HG03039 (cell line): ENCODE measurements around the gene TBC1D22B.
"Not testable (repeated sequence)": the region's sequence is repeated elsewhere in the genome, so short reads cannot be mapped to it uniquely, and the experiment has no call there.

Experiments
- ATAC-seq: cut with Tn5 transposase; IDR thresholded peaks from one replicate; pipeline ENCODE4 v1.9.1; 2021; ENCODE audit warnings: mild to moderate bottlenecking, moderate library complexity; ENCODE audit not compliant: unreplicated experiment

Gene TBC1D22B

DNA sequence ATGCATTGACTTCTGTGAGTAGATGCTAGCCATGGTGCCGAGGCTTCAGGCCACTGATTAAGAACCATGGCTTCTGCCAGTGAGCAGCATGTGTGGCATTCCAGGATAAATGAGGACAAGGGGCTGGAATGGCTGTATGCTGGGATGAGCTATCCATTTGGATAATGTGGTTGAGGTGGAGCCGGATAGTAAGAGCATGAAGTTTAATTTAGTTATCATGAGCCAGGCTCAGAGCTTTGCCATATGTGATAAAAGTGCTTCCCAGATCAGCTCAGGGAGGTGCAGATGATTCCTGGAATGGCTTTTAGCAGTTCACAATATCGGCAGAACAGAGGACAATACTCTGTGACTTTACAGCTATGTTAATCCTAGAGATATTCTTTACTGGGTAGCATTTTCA, 61.6 kb downstream of the TBC1D22B start:
- no peak for ATAC-seq

- ATAC-seq: no peak
These were observed 62.4 kb downstream of the TBC1D22B start for GRCh38 chr6:37319856-37320480.

DNA sequence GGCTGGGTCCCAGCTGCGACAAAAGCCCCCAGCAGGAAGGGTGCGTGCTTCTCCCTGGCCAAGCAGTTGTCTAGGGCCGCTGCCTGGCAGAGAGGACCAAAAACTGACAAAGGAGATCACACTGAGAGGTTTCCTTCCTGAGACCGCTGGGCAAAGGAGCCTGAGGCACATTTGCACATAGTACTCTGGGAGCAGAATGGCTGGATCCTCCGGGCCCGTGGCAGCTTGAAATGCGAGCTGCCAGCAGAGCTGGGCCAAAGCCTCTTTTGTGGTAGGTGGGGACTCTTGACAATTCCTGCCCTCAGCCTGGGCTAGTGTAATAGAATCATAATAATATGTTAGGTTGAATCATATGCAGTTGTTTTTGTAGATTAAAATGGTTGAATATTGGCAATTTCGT, 63.1 kb downstream of the TBC1D22B start:
- ATAC-seq: no peak

DNA sequence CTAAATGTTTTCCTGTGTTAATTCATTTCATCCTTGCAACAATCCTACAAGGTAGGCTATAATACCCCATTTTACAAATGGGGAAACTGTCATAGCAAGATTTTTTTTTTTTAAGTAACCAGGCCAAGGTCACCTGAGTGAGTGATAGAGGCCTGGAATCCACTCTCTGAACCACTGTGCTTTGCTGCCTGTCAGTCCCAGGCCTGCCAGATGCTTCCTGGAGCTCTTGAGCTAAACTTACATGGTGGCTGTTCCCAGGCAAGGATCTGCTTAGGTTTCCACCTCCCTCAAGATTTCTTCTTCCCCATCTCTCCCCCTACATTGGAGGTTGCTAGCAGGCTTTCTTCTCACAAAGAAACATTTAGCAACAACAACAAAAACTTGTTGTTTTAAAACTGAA, 63.5 kb downstream of the TBC1D22B start:
- no peak for ATAC-seq

DNA sequence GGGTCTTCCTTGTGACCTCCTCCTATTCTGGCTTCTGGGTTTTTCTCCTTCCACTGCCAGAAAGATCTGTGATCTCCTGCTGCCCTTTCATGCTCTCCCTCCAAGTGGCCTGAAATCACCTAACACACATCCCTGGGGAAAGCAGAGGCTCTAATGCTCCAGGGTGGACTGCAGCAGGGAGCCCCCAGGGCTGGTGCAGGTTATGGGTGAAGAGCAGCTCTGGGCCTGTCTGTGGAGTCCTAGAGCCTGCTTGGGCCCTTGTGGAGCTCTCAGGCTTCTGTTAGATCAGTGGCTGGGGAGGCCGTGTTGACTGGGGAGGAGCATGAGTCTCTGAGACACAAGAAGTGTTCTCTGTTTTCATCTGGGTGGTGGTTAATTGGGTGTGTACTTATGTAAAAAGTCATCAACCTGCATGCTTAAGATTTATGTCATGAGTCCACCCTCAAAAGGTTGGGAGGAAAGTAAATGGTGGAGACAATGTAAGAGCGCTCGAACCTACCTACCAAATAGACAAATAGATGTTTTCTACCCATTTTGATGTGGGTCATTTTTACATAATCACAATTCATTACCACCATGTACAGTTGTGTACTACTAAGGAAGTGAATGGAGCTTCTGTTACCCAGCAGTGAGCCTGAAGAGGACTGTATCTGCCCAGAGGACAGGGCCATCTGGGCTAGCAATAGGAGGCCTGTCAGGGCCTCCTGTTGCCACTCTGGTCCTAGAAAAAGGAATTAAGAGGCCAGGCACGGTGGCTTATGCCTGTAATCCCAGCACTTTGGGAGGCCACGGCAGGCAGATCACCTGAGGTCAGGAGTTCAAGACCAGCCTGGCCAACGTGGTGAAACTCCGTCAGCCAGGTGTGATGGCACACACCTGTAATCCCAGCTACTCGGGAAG, 64.2 kb downstream of the TBC1D22B start:
- no peak for ATAC-seq

DNA sequence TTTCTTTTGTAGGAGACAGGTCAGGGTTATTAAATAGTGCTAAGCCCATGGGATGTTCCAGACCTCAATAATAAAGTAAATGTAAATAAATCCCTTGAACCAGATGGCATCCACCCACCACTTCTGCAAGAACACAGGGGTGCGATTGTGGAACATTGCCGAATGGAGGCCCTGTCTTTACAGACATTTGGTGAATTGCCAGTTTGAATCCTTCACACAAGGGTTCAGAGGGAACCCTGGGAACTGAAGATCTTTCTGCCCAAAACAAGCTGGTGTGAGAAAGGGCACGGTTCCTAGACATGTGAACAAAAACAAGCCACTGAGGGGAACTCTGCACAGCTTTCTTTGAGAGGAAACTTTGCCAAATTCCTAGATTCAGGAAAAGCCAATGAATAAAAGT, 66.0 kb downstream of the TBC1D22B start:
- ATAC-seq: no peak

- ATAC-seq: no peak
These were observed 66.8 kb downstream of the TBC1D22B start for GRCh38 chr6:37324131-37325033.

DNA sequence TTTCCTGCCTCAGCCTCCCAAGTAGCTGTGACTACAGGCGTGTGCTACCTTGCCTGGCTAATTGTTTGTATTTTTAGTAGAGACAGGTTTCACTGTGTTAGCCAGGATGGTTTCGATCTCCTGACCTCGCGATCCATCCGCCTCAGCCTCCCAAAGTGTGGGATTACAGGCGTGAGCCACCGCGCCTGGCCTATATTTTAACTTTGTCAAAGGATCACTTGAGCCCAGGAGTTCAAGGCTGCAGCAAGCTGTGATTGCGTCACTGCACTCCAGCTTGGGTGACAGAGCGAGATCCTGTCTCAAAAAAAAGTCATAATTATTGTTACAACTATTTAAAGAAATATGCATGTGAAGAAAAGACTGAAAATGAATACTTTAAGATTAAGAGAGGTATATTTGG, 72.8 kb downstream of the TBC1D22B start:
- not testable (repeated sequence) for ATAC-seq

DNA sequence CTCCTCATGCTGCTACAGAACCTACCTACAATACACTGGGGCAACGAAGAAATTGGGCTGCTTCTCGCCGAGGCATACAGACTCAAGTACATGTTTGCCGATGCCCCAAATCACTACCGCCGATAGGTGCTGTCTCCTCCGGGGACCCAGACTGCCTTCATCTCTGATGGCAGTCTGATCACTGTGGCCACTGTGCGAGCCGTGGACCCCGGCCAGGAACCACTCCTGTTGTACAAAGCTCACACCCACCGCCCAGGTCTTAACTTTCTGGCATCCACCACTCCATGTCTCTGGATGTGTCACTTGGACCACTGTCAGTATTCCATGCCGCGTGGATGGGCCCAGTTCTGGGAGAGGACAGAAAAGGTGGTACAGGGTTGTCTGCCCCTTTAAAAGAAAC, 73.5 kb downstream of the TBC1D22B start:
- ATAC-seq: no peak

- no peak for ATAC-seq
These were observed 75.3 kb downstream of the TBC1D22B start for GRCh38 chr6:37332894-37333293.

DNA sequence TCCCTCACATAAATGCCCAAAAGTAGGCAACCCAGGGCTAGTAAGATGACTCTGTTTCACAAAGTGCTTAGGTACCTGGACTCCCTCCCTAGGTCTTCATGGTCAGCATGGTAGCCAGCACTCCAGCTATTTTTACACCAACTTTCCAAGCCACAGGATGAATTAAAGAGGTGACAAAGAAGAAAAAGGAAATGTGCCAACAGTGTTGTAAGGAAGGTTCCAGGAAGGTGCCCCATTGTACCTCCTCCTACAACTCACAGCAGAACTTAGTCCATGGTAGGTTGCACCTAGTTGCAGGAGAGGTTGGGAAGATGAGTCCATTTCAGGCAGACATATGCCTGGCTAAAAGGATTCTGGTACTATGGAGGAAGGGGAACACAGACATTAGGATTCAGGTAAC, 76.5 kb downstream of the TBC1D22B start:
- no peak for ATAC-seq

DNA sequence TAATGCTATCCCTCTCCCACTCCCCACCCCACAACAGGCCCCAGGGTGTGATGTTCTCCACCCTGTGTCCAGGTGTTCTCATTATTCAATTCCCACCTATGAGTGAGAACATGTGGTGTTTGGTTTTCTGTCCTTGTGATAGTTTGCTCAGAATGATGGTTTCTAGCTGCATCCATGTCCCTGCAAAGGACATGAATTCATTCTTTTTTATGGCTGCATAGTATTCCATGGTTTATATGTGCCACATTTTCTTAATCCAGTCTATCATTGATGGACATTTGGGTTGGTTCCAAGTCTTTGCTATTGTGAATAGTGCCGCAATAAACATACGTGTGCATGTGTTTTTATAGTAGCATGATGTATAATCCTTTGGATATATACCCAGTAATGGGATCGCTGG, 80.7 kb downstream of the TBC1D22B start:
- ATAC-seq: not testable (repeated sequence)

GRCh38 chr6:37338745-37339255, 81.2 kb downstream of the TBC1D22B start:
- no peak for ATAC-seq

DNA sequence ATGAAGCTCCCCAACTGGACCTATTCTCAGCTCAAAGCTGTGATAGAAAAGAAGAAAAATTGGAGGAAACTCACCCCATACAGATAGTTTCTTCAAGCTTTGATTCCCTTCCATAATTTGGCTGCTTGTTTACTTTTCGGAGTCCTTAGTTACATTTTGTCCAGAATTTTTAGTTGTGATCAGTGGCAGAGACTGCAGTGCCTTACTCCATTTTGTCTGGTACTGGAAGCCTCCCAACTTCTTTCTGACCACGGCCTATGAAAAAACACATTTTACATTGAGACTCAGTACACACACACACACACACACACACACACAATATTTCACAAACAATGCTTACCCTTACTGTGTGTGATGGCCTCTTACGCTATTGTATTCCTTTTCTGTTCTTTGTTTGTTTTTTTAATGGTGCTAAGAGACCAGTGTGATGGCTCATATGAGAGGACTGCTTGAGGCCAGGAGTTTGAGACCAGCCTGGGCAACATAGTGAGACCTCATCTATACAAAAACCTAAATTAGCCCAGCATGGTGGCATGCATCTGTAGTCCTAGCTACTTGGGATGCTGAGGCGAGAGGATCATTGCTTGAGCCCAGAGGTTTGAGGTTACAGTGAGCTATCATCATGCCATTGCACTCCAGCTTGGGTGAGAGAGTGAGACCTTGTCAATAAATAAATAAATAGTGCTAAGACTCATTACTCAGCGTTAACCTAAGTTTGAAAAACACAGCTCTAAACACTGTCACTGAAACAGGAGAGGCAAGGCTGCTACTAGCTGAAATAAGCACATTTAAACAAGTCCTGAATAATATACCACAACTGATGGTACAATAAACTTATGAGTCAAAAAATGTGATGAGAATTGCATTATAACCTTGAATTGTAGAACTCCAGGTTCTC, 82.4 kb downstream of the TBC1D22B start:
- no peak for ATAC-seq

DNA sequence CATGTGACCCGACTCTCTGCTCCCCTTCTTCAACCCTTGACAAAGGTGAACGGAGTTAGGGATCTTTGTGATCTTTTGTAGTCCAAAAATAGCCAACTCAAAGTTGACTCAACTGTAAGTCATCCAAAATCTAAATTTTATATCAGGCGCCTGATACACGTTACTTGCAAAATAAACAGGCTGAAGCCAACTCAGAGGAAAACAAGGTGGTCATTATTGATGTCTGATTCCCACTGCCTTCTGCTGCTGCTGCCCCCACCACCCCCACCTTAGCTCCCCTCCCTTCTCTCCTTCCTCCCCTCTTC, 83.0 kb downstream of the TBC1D22B start:
- no peak for ATAC-seq

DNA sequence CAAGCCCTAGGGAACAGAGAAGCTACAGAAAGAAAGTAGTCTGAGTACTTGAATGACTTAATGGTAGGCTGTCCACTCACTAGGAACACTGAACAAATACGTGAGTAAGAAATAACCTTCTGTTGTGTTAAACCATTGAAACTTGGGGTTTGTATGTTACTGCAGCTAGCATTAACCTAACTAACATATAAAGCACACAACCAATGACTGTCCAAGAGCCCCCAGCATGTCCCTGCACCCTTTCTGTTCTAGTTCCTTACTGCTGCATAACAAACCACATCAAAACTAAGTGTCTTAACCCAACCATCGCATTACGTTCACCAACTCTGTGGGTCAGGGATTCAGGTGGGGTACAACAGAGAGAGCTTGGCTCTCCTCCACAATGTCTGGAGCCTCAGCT, 85.7 kb downstream of the TBC1D22B start:
- no peak for ATAC-seq

DNA sequence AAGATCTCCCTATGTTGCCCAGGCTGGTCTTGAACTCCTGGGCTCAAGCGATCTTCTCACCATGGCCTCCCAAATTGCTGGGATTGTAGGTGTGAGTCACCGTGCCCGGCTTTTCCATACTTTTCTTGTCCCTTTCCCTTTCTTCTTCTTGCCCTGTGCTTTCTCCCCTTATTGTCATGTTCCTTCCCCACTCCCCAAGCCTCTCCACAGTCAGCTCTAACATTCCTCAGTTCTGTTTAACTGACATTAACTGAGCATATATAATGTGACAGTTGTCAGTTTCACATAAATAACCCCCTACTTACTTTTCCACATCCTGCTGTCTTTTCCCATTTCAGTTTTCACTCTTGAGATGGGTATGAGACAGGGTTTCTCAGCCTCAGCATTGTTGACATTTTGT, 86.7 kb downstream of the TBC1D22B start:
- no peak for ATAC-seq

GRCh38 chr6:37345804-37346203, 88.2 kb downstream of the TBC1D22B start:
- not testable (repeated sequence) for ATAC-seq

GRCh38 chr6:37347177-37347576, 89.6 kb downstream of the TBC1D22B start:
- no peak for ATAC-seq

GRCh38 chr6:37347670-37348111, 90.1 kb downstream of the TBC1D22B start:
- no peak for ATAC-seq
